Measurements from ENCODE around the gene JAZF1. TPM values are rescaled to one million over a fixed set of nuclear protein-coding genes. Genes with fewer than 3 reads are reported as not detected.

The JAZF1 gene
- total and polyA plus RNA-seq, 5 donors from 2014 or later = 6.4 to 30.7 (median 7.6) TPM

- H3K27me3 Mint-ChIP-seq = no peaks in the 10 kb centered on the region
- no peaks in the 10 kb centered on the region for H3K9me3 ChIP-seq (ENCODE audit: control insufficient read depth in 2 of 2, low read length in 2 of 2)
- H3K4me1 Mint-ChIP-seq = peaks cover 14 to 59% (median 36%) of the 10 kb centered on the region in 4 donors
- no peaks in the 10 kb centered on the region for H3K9me3 Mint-ChIP-seq
- H3K36me3 ChIP-seq (ENCODE audit: control insufficient read depth, insufficient read depth, low read length) = no peaks in the 10 kb centered on the region
- H3K27ac ChIP-seq (ENCODE audit: insufficient read depth, low read length, poor library complexity, severe bottlenecking) = no peak overlapping the region
- H3K36me3 Mint-ChIP-seq = peaks cover 17% of the 10 kb centered on the region
- peak overlapping the region in 2 of 3 donors; percentile 35 to 83 for H3K27ac Mint-ChIP-seq
- no peak for DNase-seq
- ATAC-seq (ENCODE audit: low read depth in 2 of 2) = no peak
- H3K27me3 ChIP-seq (ENCODE audit: control insufficient read depth, insufficient read depth, low read length) = no peaks in the 10 kb centered on the region
- no peak overlapping the region for H3K4me3 Mint-ChIP-seq
- peaks cover 22% of the 10 kb centered on the region for H3K4me1 ChIP-seq (ENCODE audit: control insufficient read depth, insufficient read depth, low read length, poor library complexity, severe bottlenecking)
- no peak overlapping the region for H3K4me3 ChIP-seq (ENCODE audit: low read depth, low read length)
These were observed 231.7 kb downstream of the JAZF1 start for GRCh38 chr7:27948861-27949260.

DNA sequence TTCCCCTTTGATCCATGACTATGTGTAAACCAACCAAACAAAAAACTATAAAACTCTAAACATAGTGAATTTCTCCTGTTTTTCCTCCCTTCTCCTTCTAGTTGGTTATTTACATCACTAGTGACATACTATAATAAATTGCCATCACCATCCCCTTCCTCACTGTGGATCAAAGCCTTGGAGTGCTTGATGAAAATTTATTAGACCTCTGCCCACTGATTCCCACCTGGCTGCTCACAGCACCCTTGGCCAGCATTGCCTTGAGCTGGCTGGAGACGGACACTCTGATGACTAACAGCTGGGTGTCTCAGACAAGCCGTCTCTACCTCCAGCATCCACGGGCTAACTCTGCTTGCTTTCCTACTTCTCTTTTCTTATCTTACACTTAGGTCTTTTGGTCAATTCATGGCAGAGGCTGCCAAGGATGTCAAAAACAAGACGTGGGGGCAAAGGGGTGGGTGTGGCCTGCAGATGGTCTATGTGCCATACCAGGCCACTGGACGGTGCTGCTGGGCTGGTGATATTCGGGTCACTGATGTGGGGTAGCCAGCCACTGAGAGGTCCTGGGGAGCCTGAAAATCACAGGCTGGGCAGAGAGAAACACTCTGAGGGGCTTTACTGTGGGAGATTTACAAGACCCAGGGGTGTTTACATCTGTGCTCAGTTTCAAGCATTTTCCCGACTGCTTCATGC, 232.9 kb downstream of the JAZF1 start:
- peaks cover 10 to 47% (median 26%) of the 10 kb centered on the region in 4 donors for H3K4me1 Mint-ChIP-seq
- H3K27me3 Mint-ChIP-seq = no peaks in the 10 kb centered on the region
- Histone ChIP-seq H3K4me1 (ENCODE audit: control insufficient read depth, insufficient read depth, low read length, poor library complexity, severe bottlenecking) (peaks cover 11% of the 10 kb centered on the region), H3K27me3 (ENCODE audit: control insufficient read depth, insufficient read depth, low read length) (no peaks in the 10 kb centered on the region), H3K36me3 (ENCODE audit: control insufficient read depth, insufficient read depth, low read length) (no peaks in the 10 kb centered on the region), H3K4me3 (ENCODE audit: low read depth, low read length) (no peak overlapping the region), H3K27ac (ENCODE audit: insufficient read depth, low read length, poor library complexity, severe bottlenecking) (no peak overlapping the region), H3K9me3 (ENCODE audit: control insufficient read depth in 2 of 2, low read length in 2 of 2) (no peaks in the 10 kb centered on the region)
- DNase-seq (no peak), ATAC-seq (ENCODE audit: low read depth in 2 of 2) (no peak)
- H3K9me3 Mint-ChIP-seq = no peaks in the 10 kb centered on the region
- H3K4me3 Mint-ChIP-seq = peak overlapping the region in 1 of 4 donors; percentile 4
- peaks cover 17% of the 10 kb centered on the region for H3K36me3 Mint-ChIP-seq
- peak overlapping the region in 2 of 3 donors; percentile 62 to 83 for H3K27ac Mint-ChIP-seq

DNA sequence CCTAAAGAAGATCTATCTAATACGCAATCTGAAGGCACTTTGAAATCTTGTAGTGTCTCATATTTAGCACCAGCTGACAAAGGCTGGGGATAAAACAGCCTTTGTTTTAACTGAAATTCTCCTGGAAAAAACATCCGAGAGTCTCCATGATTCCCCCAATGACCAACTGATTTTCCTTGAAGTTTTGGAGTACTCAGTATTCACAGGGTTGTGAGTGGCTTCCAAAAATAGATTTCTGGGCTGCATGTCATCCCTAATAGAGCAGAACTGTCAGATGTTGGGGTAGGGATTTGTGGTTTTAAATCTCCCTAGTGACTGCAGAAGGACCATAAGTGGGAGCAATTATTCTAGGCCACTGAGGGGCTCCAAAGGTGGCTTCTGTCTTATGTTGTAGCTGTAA, 234.2 kb downstream of the JAZF1 start:
- Histone ChIP-seq H3K27ac (ENCODE audit: insufficient read depth, low read length, poor library complexity, severe bottlenecking) (no peak overlapping the region), H3K27me3 (ENCODE audit: control insufficient read depth, insufficient read depth, low read length) (no peaks in the 10 kb centered on the region), H3K9me3 (ENCODE audit: control insufficient read depth in 2 of 2, low read length in 2 of 2) (no peaks in the 10 kb centered on the region), H3K4me1 (ENCODE audit: control insufficient read depth, insufficient read depth, low read length, poor library complexity, severe bottlenecking) (no peaks in the 10 kb centered on the region), H3K36me3 (ENCODE audit: control insufficient read depth, insufficient read depth, low read length) (no peaks in the 10 kb centered on the region), H3K4me3 (ENCODE audit: low read depth, low read length) (no peak overlapping the region)
- H3K27me3 Mint-ChIP-seq = no peaks in the 10 kb centered on the region
- H3K9me3 Mint-ChIP-seq = no peaks in the 10 kb centered on the region
- no peak overlapping the region for H3K27ac Mint-ChIP-seq
- H3K4me3 Mint-ChIP-seq = no peak overlapping the region
- peaks cover 17% of the 10 kb centered on the region for H3K36me3 Mint-ChIP-seq
- no peak for DNase-seq
- ATAC-seq (ENCODE audit: low read depth in 2 of 2) = no peak
- H3K4me1 Mint-ChIP-seq = peaks cover 0 to 34% (median 14%) of the 10 kb centered on the region in 4 donors

DNA sequence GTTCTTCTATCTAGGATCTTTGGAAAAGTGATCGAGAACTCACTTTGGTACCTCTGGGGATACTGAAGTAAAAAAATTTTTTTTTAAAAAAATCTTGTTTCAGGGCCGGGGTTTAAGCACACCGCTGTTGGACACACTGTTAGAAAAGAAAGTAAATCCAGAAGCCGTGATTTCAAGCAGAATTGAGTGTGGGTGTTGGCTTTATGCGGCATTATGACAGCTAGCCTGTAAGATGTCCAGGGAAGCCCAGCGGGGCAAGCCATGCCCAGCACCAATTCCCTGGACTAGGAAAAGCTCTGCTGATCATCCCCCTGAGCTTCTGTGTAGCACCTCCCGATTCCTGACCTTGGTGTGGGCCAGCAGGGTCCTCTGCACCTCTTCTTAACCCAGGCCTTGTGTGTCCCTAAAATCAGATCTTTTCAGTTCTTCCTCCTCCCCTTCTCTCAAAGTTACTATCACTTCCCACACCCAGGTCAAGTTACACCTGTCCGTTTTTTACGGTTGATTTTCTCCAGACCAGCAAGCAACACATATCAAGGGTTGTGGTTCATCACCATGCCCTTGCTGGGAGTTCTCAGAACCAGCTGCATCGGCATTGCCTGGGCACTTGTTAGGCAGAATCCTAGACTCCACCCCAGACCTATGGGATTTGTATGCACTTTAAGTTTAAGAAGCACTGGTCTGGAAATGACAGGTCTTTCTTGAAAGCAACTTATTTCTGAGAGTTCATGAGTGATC, 235.4 kb downstream of the JAZF1 start:
- Histone ChIP-seq H3K36me3 (ENCODE audit: control insufficient read depth, insufficient read depth, low read length) (peaks cover 2% of the 10 kb centered on the region), H3K27ac (ENCODE audit: insufficient read depth, low read length, poor library complexity, severe bottlenecking) (no peak overlapping the region), H3K27me3 (ENCODE audit: control insufficient read depth, insufficient read depth, low read length) (no peaks in the 10 kb centered on the region), H3K4me3 (ENCODE audit: low read depth, low read length) (no peak overlapping the region), H3K9me3 (ENCODE audit: control insufficient read depth in 2 of 2, low read length in 2 of 2) (no peaks in the 10 kb centered on the region), H3K4me1 (ENCODE audit: control insufficient read depth, insufficient read depth, low read length, poor library complexity, severe bottlenecking) (no peaks in the 10 kb centered on the region)
- H3K27me3 Mint-ChIP-seq = no peaks in the 10 kb centered on the region
- ATAC-seq (ENCODE audit: low read depth in 2 of 2) (no peak), DNase-seq (no peak)
- H3K36me3 Mint-ChIP-seq = peaks cover 21% of the 10 kb centered on the region
- H3K9me3 Mint-ChIP-seq = peaks cover 0 to 4% (median 0%) of the 10 kb centered on the region in 7 donors
- peak overlapping the region in 1 of 3 donors; percentile 73 for H3K27ac Mint-ChIP-seq
- H3K4me3 Mint-ChIP-seq = no peak overlapping the region
- H3K4me1 Mint-ChIP-seq = peaks cover 0 to 28% (median 13%) of the 10 kb centered on the region in 4 donors

GRCh38 chr7:27944643-27945042, 236.0 kb downstream of the JAZF1 start:
- Mint-ChIP-seq H3K9me3 (peaks cover 0 to 4% (median 0%) of the 10 kb centered on the region in 7 donors), H3K4me3 (no peak overlapping the region), H3K36me3 (peaks cover 23% of the 10 kb centered on the region), H3K27me3 (no peaks in the 10 kb centered on the region), H3K27ac (no peak overlapping the region), H3K4me1 (peaks cover 0 to 23% (median 8%) of the 10 kb centered on the region in 4 donors)
- Histone ChIP-seq H3K9me3 (ENCODE audit: control insufficient read depth in 2 of 2, low read length in 2 of 2) (no peaks in the 10 kb centered on the region), H3K4me3 (ENCODE audit: low read depth, low read length) (no peak overlapping the region), H3K4me1 (ENCODE audit: control insufficient read depth, insufficient read depth, low read length, poor library complexity, severe bottlenecking) (no peaks in the 10 kb centered on the region), H3K36me3 (ENCODE audit: control insufficient read depth, insufficient read depth, low read length) (peaks cover 2% of the 10 kb centered on the region), H3K27ac (ENCODE audit: insufficient read depth, low read length, poor library complexity, severe bottlenecking) (no peak overlapping the region), H3K27me3 (ENCODE audit: control insufficient read depth, insufficient read depth, low read length) (no peaks in the 10 kb centered on the region)
- DNase-seq (no peak), ATAC-seq (ENCODE audit: low read depth in 2 of 2) (no peak)

- peaks cover 2% of the 10 kb centered on the region for H3K36me3 ChIP-seq (ENCODE audit: control insufficient read depth, insufficient read depth, low read length)
- no peaks in the 10 kb centered on the region for H3K4me1 ChIP-seq (ENCODE audit: control insufficient read depth, insufficient read depth, low read length, poor library complexity, severe bottlenecking)
- Mint-ChIP-seq H3K4me3 (no peak overlapping the region), H3K36me3 (peaks cover 16% of the 10 kb centered on the region), H3K27ac (peak overlapping the region in 1 of 3 donors; percentile 68), H3K9me3 (peaks cover 0 to 4% (median 0%) of the 10 kb centered on the region in 7 donors), H3K27me3 (no peaks in the 10 kb centered on the region), H3K4me1 (peaks cover 0 to 14% (median 6%) of the 10 kb centered on the region in 4 donors)
- no peaks in the 10 kb centered on the region for H3K27me3 ChIP-seq (ENCODE audit: control insufficient read depth, insufficient read depth, low read length)
- H3K9me3 ChIP-seq (ENCODE audit: control insufficient read depth in 2 of 2, low read length in 2 of 2) = no peaks in the 10 kb centered on the region
- no peak for ATAC-seq (ENCODE audit: low read depth in 2 of 2)
- no peak overlapping the region for H3K4me3 ChIP-seq (ENCODE audit: low read depth, low read length)
- H3K27ac ChIP-seq (ENCODE audit: insufficient read depth, low read length, poor library complexity, severe bottlenecking) = no peak overlapping the region
- no peak for DNase-seq
These were observed 237.4 kb downstream of the JAZF1 start for GRCh38 chr7:27943241-27943640.

DNA sequence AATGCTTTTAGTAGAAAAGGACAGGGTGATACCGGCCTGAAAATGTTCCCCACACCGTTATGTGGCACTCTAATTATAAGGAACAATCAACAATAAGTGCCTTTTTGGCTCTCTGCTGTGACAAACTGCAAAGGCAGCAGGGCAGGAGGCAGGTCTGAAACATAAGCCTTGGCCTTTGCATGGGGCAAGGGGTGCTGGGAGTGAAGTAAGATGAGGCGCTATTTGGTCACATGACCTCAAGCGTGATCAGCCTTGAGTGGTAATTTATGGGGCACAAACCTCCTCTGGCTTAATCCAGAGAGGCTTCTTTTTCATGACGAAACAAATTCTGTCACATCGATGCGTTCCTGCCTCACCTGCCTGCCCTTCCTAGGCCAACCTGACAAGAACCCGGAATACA, 237.9 kb downstream of the JAZF1 start:
- Mint-ChIP-seq H3K4me3 (no peak overlapping the region), H3K27ac (no peak overlapping the region), H3K9me3 (peaks cover 0 to 4% (median 0%) of the 10 kb centered on the region in 7 donors), H3K4me1 (peaks cover 0 to 9% (median 8%) of the 10 kb centered on the region in 4 donors), H3K36me3 (peaks cover 13% of the 10 kb centered on the region), H3K27me3 (no peaks in the 10 kb centered on the region)
- no peak overlapping the region for H3K4me3 ChIP-seq (ENCODE audit: low read depth, low read length)
- no peak for ATAC-seq (ENCODE audit: low read depth in 2 of 2)
- peaks cover 2% of the 10 kb centered on the region for H3K36me3 ChIP-seq (ENCODE audit: control insufficient read depth, insufficient read depth, low read length)
- no peak overlapping the region for H3K27ac ChIP-seq (ENCODE audit: insufficient read depth, low read length, poor library complexity, severe bottlenecking)
- DNase-seq = no peak
- no peaks in the 10 kb centered on the region for H3K9me3 ChIP-seq (ENCODE audit: control insufficient read depth in 2 of 2, low read length in 2 of 2)
- no peaks in the 10 kb centered on the region for H3K4me1 ChIP-seq (ENCODE audit: control insufficient read depth, insufficient read depth, low read length, poor library complexity, severe bottlenecking)
- H3K27me3 ChIP-seq (ENCODE audit: control insufficient read depth, insufficient read depth, low read length) = no peaks in the 10 kb centered on the region

All from CD4-positive, CD25-positive, alpha-beta regulatory T cell (primary cell).